LHCN-M2 (cell line): ENCODE measurements around the gene LIMS1. TPM values are rescaled to one million over a fixed set of nuclear protein-coding genes. Genes with fewer than 3 reads are reported as not detected.
"Not testable (repeated sequence)": the region's sequence is repeated elsewhere in the genome, so short reads cannot be mapped to it uniquely, and the experiment has no call there.

Experiments
- DNase-seq: peaks from one replicate; pipeline ENCODE4 v3.0.0-alpha.2; 2012; ENCODE audit warnings: low read depth
- total RNA-seq: library from RNA; depleted of rRNA; stranded (reverse); fragments of >200 nt; gene quantifications from 2 replicates; pipeline ENCODE4 v1.2.3, GENCODE V29; 2014

The LIMS1 gene
- total RNA-seq, 1 experiment from 2014 or later = 198 TPM

DNA sequence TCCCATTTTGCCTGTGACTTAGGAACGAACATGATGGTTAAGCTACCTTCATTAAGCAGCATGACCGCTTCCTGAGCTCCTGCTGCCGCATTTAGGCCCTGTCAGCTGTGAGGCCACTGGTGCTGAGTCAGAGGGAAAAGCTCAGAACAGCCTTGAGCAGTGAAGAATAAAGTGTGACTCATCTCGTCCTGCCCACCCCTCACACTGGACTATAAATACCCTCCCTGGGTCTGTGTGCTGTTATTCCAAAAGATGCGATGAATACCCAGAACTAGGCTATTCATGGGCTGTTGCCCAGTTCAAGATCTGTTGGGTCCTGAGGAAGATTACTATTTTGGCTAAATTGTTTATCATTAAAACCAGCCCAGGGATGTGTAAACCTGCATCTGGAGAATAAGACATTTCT is 127.9 kb downstream of the LIMS1 start:
- peak; percentile 80 for DNase-seq

DNA sequence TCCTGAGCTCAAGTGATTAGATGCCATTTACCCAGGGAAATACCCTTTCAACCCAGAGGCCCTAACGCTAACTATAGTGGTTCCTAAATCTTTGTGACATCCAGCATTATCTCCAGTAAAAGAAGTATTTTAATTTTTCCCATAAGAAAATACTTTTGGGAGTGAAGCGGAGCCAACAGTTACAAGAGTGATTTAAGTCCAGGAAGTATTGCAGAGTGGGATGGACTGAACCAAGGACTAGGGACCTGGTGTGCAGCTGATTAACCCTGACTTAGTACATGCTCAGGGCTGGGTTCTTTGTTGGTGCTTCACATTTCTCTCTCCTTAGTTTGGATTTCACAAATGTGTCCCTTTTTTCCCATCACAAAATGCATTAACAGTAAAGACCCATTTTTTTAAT is 129.1 kb downstream of the LIMS1 start:
- DNase-seq = not testable (repeated sequence)

DNA sequence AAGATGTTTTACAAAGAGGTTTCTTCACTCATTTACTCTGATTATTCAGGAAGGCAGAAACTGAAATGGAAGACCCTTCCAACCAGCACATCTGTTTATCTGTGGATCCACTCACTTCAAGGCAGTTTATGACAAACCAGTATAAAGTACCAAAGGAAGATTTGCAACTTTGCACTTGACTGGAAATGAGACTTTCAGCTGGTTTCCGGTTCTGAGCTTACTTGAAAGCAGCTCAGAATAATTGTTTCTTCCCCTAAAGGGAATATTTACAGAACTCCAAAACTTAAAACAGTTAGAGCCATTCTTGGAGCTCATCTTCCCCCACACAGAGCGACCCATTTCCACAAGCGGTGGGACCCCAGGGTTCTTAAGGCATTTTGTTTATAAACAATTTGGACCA is 129.8 kb downstream of the LIMS1 start:
- DNase-seq = not testable (repeated sequence)

DNA sequence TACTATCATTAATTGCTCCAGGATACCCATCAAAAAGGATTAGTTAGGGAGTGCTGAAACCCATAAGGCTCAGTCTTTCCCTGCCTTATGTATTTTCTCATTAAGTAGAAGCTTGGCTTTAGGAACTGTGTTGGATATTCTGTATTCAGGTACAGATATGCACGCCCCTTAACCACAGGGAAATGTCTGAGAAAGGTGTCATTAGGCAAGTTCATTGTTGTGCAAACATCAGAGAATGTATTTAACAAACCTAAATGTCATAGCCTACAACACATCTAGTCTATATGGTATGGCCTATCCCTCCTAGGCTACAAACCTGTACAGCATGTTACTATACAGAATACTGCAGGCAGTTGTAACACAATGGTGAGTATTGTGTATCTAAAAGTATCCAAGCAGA is 130.7 kb downstream of the LIMS1 start:
- not testable (repeated sequence) for DNase-seq

DNA sequence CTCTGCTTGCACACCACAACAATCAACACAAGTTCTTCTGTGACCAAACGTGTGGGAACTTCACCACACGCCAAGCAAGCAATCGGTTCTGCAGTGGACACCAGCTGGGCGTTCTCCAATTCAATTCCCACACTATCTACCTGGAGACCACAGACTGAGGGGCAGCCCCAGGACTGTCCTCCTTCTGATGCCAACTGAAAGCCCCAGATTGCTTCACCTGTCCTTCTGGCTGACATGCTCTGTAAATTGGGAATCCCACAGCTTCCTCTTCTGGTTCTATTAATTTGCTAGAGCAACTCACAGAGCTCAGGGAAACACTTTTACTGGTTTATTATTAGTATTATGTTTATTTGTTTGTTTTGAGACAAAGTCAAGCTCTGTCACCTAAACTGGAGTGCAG is 131.7 kb downstream of the LIMS1 start:
- not testable (repeated sequence) for DNase-seq

DNA sequence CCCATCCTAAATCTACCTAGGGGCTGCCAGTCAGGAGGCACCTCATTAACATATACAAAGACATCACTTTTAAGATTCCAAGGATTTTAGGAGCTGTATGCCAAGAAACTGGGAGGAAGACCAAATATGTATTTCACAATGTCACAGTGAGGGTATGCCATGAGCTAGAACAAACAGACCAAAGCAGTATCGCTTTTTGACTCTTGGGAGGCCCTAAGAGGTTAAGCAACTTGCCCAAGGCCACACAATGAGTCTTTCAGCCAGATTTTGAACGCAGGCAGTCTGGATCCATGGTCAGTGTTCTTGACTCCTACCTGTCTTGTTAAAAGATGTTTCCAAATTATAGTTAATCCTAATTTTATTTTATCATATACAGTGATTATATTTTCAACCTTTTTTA is 132.9 kb downstream of the LIMS1 start:
- DNase-seq = peak; percentile 9

DNA sequence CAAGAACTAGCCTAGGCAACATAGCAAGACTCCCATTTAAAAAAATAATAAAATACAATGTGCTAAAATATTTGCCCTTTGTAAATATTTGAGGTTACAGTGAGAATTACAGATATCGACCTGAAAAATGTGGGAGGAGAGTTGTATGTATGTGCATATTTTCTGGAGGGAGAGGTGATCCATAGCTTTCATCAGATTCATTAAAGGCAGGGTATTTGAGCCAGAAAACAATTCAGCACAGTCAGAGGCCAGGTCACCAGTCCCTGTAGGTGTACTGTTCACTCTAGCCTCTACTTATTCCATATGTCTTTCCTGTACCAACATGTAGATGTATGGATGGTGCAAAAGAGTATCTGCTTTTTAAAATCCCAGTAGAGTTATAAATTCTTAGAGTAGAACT is 136.0 kb downstream of the LIMS1 start:
- not testable (repeated sequence) for DNase-seq

DNA sequence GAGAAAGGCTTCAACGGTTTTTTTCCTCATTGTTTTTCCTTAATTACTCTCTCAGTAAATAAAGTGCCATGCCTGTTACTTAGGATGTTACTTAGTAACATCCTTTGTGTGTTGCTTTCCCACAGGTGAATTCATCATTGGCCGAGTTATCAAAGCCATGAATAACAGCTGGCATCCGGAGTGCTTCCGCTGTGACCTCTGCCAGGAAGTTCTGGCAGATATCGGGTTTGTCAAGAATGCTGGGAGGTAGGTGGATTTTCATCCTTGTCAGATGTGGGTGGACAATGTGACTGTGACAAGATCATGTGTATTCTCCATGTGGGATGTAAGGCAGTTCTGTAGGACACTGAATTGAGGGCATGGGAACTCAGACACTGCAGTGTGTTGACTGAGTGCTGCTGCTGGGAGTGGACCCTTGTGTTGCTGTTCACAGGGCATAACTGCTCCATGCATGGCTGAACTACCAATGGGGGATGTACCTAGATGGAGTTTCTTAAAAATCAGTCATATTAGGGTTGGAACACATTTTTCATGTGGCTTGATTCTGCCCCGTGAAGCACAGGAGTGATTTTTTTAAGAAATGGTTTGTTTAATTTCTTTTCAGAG is 138.0 kb downstream of the LIMS1 start:
- not testable (repeated sequence) for DNase-seq

DNA sequence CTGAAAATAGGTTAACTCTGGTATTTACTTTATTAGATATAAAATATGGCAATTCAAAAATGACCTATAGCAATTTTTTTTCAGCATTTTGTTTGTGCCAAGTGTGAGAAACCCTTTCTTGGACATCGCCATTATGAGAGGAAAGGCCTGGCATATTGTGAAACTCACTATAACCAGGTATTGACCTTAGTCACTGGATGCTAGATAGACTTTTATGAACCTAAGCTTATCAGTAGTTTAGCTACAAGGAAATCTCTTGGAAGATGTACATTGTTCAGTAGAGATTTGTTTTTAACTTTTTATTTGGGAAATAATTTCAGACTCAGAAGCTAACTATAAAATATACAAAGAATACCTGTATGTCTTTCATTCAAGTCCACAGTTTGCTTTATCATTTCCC is 142.3 kb downstream of the LIMS1 start:
- not testable (repeated sequence) for DNase-seq

DNA sequence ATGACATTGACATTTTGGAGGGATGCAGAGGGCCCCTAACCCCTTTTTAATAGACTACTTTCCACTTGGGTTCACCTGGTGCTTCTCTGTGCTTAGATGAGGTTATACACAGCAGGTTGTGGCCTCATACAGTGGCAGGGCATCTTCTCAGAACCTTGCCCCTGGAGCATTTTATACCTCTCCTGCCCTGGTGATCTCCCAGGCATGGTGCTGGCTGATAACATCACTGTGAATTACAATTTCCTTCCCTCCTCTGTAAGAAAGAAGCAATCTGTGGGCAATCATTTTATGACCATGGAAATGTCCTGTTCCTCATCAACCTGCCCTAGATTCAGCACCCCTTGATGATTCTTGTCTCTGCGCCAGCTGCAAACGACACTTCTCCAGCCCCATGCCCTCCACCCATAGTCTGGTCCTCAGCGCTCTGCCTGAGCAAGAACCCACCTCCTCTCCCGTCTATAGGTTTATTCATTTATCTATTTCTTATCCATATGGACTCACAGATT is 143.0 kb downstream of the LIMS1 start:
- not testable (repeated sequence) for DNase-seq

DNA sequence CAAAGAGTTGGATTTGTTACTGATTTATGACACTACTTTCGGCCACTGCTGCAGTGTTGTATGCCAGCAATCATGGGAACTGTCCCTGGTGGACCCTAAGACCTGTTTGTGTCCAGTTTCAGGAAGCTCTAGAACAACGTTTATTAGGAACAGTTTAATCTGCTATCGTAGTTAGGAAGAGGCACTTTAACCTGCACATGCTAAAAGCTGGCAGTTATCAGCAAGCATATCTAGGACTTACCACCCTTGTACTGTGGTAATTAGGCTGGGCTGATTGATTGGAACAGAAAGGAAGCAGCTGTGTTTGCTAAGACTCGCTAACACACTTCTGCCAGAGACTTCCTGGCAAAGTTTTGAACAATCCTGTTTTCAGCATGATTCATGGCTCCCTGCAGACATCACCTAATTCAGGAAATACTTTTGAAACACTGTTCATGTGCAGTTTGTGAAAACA is 144.0 kb downstream of the LIMS1 start:
- DNase-seq = peak; percentile 86

DNA sequence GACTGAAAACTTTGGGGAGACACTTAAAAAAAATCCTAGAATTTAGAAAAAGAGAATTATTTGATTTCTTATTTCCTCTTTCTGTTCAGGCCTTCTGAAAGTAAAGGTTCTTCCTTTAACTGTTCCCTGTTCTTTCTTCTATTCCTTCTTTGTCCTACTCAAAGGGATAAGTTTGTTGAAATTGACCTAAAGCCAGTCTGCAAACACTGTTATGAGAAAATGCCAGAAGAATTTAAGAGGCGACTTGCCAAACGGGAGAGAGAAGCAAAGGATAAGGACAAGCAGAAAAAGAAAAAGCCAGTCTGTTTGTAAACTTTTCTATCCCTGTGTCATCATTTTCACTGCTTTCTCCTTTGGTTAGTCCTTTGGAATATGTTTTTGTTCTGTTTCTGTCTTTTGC is 146.5 kb downstream of the LIMS1 start:
- DNase-seq = not testable (repeated sequence)

DNA sequence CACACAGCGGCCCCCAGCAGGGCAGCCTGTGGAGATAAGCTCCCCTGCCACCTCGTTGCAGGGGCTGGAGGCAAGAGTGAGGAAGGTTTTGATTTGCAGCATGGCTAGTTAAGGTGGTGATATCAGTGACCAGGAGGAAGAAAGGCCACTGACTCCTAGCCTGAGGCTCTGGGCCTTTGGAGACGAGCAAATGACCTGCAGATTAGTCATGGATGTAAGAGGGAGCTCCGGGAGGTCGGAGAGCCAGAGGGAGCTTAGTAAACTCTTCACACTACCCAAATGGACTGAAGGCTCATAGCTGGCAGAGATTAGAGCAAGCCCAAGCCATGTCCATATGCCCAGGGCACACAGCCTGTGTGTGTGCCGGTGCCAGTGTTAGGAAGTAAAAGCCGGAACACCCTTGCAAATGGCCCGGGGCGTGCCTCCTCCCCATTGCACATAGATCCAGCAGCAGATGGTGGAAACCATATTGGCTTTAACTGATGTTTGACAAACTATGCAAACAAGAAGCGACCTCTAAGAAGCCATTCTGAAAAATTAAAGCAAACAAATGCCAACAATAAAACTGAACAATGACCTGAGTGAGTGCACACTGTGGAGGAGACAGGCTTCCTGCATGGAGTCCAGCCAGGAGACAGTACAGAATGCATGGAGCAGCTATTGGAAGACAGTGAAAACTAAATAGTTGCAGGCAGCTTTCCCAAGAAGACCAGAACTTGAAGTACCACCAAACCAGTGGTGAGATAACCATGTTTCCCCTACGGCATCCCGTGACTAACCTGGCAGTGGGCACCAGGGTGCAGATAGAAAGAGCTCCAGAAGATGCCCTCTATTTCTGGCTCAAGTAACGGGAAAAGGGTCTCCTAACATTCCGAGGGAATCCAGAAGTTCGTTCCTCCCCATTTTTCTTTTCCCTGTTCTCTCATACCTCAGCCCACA is 154.8 kb downstream of the LIMS1 start:
- DNase-seq = peak; percentile 34

DNA sequence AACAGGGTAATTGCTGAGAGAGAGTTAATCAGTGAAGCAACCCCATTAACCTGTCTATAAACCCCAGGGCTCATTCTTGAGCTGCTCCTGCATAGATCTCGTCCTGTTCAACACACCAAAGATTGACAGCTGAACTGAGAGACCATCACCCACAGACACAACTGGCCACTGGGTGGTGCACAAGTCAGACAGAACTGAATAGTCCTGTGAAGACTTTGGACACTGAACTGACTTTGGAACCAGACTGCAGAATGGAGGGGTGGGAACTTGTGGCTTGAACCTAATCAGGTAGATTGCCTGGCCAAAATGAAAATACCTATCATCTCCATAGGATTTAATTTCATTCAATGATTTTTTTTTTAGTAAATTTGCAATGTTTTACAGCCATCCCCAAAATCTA is 155.7 kb downstream of the LIMS1 start:
- DNase-seq = not testable (repeated sequence)

DNA sequence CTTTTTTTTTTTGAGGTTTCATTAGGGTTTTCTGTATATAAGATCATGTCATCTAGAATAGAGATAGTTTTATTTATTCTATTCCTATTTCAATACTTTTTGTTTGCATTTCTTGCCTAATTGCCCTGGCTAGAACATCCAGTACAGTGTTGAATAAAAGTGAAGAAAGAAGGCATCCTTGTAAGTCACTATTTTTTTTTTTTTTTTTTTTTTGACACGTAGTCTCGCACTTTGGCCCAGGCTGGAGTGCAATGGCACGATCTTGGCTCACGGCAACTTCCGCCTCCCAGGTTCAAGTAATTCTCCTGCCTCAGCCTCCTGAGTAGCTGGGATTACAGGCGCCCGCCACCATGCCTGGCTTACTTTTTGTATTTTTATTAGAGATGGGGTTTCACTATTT is 157.2 kb downstream of the LIMS1 start:
- DNase-seq = no peak

DNA sequence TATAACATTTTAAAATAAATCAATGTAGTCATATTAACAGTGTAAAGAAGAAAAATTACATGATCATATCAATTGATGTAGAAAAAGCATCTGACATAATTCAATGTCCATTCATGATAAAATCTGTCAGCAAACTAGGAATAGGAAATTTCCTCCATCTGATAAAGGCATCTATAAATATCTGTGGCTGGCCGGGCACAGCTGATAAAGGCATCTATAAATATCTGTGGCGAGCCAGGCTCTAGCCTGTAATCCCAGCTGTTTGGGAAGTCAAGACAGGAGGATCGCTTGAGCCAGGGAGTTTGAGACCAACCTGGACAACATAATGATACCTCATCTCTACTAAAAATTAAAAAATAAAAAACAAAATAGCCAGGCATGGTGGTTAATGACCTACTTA is 166.9 kb downstream of the LIMS1 start:
- peak; percentile 32 for DNase-seq

DNA sequence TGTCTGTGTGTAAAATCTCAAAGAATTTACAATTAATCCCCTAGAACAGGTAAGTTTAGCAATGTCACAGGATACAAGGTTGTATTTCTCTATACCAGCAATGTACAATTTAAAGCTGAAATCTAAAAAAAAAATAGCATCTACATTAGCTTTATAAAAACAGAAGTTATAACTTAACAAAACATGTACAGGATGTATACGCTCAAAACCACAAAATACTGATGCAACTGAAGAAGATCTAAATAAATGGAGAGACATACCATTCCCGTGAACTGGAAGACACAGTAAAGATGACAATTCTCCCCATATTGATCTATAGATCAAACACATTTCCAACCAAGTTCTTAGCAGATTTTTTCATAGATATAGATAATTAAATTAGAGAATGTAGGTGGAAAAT is 167.5 kb downstream of the LIMS1 start:
- DNase-seq = no peak

DNA sequence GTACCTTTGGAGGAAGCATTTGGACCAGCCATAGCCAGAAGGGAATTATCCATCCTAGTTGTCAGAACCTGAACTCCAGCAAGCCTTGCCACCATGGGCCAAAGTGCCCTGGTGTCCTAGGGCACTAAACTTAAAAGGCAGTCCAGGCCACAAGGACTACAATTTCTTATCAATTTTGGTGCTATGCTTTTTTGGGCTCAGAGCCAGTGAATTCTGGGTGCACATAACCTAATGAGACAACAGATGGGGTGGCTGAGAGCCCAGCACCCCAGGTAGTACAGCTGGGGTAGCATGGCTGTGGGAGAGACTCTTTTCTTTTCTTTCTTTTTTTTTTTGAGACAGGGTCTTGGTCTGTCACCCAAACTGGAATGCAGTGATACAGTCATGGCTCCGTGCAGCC is 170.6 kb downstream of the LIMS1 start:
- no peak for DNase-seq

DNA sequence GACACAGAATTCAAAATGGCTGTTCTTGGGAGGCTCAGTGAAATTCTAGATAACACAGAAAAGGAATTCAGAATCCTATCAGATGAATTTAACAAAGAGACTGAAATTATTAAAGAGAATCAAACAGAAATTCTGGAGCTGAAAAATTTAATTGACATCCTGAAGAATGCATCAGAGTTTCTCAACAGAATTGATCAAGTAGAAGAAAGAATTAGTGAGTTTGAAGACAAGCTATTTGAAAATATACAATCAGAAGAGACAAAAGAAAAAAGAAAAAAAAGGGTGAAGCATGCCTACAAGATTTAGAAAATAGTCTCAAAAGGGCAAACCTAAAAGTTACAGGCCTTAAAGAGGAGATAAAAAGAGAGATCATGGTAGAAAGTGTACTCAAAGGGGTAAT is 173.0 kb downstream of the LIMS1 start:
- DNase-seq = no peak

DNA sequence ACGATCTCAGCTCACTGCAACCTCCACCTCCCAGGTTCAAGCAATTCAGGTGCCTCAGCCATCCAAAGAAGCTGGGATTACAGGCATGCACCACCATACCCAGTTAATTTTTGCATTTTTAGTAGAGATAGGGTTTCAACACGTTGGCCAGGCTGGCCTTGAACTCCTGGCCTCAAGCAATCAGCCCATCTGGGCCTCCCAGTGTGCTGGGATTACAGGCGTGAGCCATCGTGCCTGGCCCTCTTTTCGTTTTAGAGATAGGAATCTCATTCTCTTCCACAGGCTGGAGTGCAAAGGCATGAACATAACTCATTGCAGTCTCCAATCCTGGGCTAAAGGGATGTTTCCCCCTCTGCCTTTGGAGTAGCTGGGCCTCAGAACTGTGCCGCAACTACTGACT is 182.7 kb downstream of the LIMS1 start:
- DNase-seq = not testable (repeated sequence)

DNA sequence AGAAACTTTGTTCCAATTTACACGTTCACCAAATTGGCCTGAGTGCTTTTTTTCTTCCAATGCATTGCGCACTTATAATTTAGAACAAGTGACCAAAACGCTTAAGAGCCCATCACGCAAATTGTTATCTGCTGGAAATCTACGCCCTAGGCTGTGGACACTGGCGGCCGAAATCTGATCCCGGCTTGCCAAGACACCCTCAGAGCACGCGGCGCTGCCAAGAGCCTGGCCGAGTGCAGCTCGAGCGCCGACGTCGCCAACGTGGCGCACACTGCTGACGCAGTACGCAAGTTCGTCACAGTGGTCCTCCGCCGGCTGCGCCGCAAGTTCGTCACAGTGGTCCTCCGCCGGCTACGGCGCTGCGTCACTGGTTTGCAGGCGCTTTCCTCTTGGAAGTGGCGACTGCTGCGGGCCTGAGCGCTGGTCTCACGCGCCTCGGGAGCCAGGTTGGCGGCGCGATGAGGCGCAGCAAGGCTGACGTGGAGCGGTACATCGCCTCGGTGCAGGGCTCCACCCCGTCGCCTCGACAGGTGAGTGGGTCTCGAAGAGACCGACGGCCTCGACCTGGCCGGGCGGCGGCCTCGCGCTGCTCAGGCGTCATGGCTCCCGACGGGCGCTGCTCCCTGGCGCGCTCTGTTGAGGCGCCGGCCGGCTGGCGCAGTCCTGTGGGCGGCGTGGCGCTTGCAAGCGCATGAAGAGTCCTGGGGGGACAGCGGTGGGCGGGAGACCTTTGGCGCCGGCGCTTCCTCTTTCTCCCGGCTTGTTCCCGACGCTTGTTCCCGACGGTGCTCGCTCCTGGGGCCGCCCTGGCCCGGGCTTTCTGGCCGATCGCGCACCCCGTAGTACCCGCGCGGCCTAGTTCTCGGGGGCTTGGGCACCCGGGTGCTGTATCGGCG is 185.1 kb downstream of the LIMS1 start, which contains the start of gene RANBP2:
Gene RANBP2 (plus strand): TSS at position 334 of the 896 bp plus-strand sequence. CDS start 125 bp downstream, at position 459.
- DNase-seq = peak; percentile 97
